ENCODE results near the gene NFE2.

Gene NFE2

GRCh38 chr12:54280468-54281260, 20.2 kb downstream of the NFE2 start, which contains the start of gene HNRNPA1 (continued):
- no peak for TF ChIP-seq ZBTB44 (tag by site-specific recombination; IDR thresholded peaks at IDR 0.05)
- no peak for TF ChIP-seq ZNF175 (tag by site-specific recombination; IDR thresholded peaks at IDR 0.05)
- no peak for TF ChIP-seq ZNF202 (tag by site-specific recombination; IDR thresholded peaks at IDR 0.05; ENCODE audit: borderline replicate concordance)
- TF ChIP-seq ZNF785 (tag by site-specific recombination; IDR thresholded peaks at IDR 0.05): no peak
- TF ChIP-seq ZNF548 (tag by site-specific recombination; IDR thresholded peaks at IDR 0.05): no peak
- TF ChIP-seq ZNF394 (tag by site-specific recombination; IDR thresholded peaks at IDR 0.05; ENCODE audit: borderline replicate concordance): peak; percentile 76
- peak; percentile 82 for TF ChIP-seq YY2 (tag by site-specific recombination; IDR thresholded peaks at IDR 0.05)
- TF ChIP-seq ZNF302 (tag by site-specific recombination; IDR thresholded peaks at IDR 0.05; ENCODE audit: low read depth): no peak
- TF ChIP-seq SALL2 (tag by site-specific recombination; IDR thresholded peaks at IDR 0.05; ENCODE audit: borderline replicate concordance): no peak
- no peak for TF ChIP-seq FEZF1 (tag by site-specific recombination; IDR thresholded peaks at IDR 0.05)
- TF ChIP-seq ZNF549 (tag by site-specific recombination; IDR thresholded peaks at IDR 0.05): no peak
- TF ChIP-seq ZNF48 (tag by site-specific recombination; IDR thresholded peaks at IDR 0.05): no peak
- no peak for TF ChIP-seq ZNF544 (tag by site-specific recombination; IDR thresholded peaks at IDR 0.05)
- no peak for TF ChIP-seq HOXD13 (CRISPR knock-in tag; IDR thresholded peaks at IDR 0.05; ENCODE audit: borderline replicate concordance)
- TF ChIP-seq ZBTB1 (tag by site-specific recombination; IDR thresholded peaks at IDR 0.05): peak; percentile 22; the same call in 1 of the 2 replicates
- TF ChIP-seq ZNF19 (tag by site-specific recombination; IDR thresholded peaks at IDR 0.05; ENCODE audit: low read depth): no peak
- TF ChIP-seq ZNF701 (tag by site-specific recombination; IDR thresholded peaks at IDR 0.05): no peak
- TF ChIP-seq ZNF2 (tag by site-specific recombination; IDR thresholded peaks at IDR 0.05): peak; percentile 93
- peak; percentile 93 for TF ChIP-seq ZFP37 (tag by site-specific recombination; IDR thresholded peaks at IDR 0.05)
- TF ChIP-seq ZNF514 (tag by site-specific recombination; IDR thresholded peaks at IDR 0.05): no peak
- TF ChIP-seq ZNF221 (tag by site-specific recombination; IDR thresholded peaks at IDR 0.05; ENCODE audit: borderline replicate concordance): no peak
- TF ChIP-seq ZNF292 (tag by site-specific recombination; IDR thresholded peaks at IDR 0.05; ENCODE audit: borderline replicate concordance, low read depth): no peak
- TF ChIP-seq ZNF239 (tag by site-specific recombination; IDR thresholded peaks at IDR 0.05): no peak
- peak; percentile 63; the same call in 1 of the 2 replicates for TF ChIP-seq ZNF843 (tag by site-specific recombination; IDR thresholded peaks at IDR 0.05)
- TF ChIP-seq INSM2 (tag by site-specific recombination; IDR thresholded peaks at IDR 0.05): no peak; the same call in none of the 2 replicates
- TF ChIP-seq ZNF837 (tag by site-specific recombination; IDR thresholded peaks at IDR 0.05): no peak
- no peak for TF ChIP-seq ZNF624 (tag by site-specific recombination; IDR thresholded peaks at IDR 0.05)
- TF ChIP-seq ZNF449 (tag by site-specific recombination; IDR thresholded peaks at IDR 0.05): no peak
- no peak for TF ChIP-seq ZNF398 (tag by site-specific recombination; IDR thresholded peaks at IDR 0.05)
- TF ChIP-seq ZNF529 (tag by site-specific recombination; IDR thresholded peaks at IDR 0.05; ENCODE audit: insufficient replicate concordance): no peak
- TF ChIP-seq ZSCAN5A (tag by site-specific recombination; IDR thresholded peaks at IDR 0.05): peak; percentile 91
- no peak for TF ChIP-seq ZNF23 (tag by site-specific recombination; IDR thresholded peaks at IDR 0.05; ENCODE audit: borderline replicate concordance)
- TF ChIP-seq SP2 (tag by site-specific recombination; IDR thresholded peaks at IDR 0.05): peak; percentile 97
- TF ChIP-seq ZBTB21 (tag by site-specific recombination; IDR thresholded peaks at IDR 0.05): peak; percentile 93

Data from HEK293 (cell line).